ENCODE data around the gene GAGE12H.

Gene GAGE12H

GRCh38 chrX:49618574-49618973 lies 38.8 kb downstream of the GAGE12H start:
- DNase-seq (ENCODE audit: low read depth), result no peak
- no peak for TF ChIP-seq CTCF (IDR thresholded peaks at IDR 0.05; ENCODE audit: low read depth, low read length, missing control alignments)

GRCh38 chrX:49627086-49627777 lies 47.5 kb downstream of the GAGE12H start:
- DNase-seq (ENCODE audit: low read depth), result no peak
- peak; percentile 21 for TF ChIP-seq CTCF (IDR thresholded peaks at IDR 0.05; ENCODE audit: low read depth, low read length, missing control alignments)
- H3K4me3 ChIP-seq (ENCODE audit: low read depth, low read length), result no peak overlapping the region

More at GRCh38 chrX:49618574-49618973, 38.8 kb downstream of the GAGE12H start:
- H3K4me3 ChIP-seq (ENCODE audit: low read depth, low read length), result no peak overlapping the region

Measured in GM12864 (cell line).